IMR-90 (cell line): Measurements from ENCODE around the gene SIPA1L3. TPM values are rescaled to one million over a fixed set of nuclear protein-coding genes. Genes with fewer than 3 reads are reported as not detected.

ENCODE experiments used
- ATAC-seq: fragments of 200-7000 bp; cut with Tn5 transposase; 2 replicates; pipeline ENCODE4 v1.9.1; 2020; ENCODE audit warnings: low read depth, mild to moderate bottlenecking, moderate library complexity
- BruUV-seq: library from RNA; stranded (reverse); fragments of 400-500 nt; replicated peaks from 2 replicates; lab custom pipeline; 2021; lab: Mats Ljungman, UMichigan
- CTCF ChIA-PET: fragments of 300-600 bp; formaldehyde crosslinking; extraction: SDS; loops from one replicate; lab custom pipeline; 2021; ENCODE audit warnings: antibody characterized with exemption; lab: Yijun Ruan, JAX
- POLR2A ChIA-PET: fragments of 300-600 bp; sonication (Branson Sonifier 250); formaldehyde crosslinking; loops from one replicate; lab custom pipeline; 2022; ENCODE audit warnings: antibody characterized with exemption; ENCODE audit not compliant: unreplicated experiment; lab: Charles Lee
- DNase-seq: peaks from one replicate; pipeline ENCODE4 v3.0.0; 2013
- H2AFZ ChIP-seq: replicated peaks from 2 replicates; pipeline ENCODE3; 2013; ENCODE audit warnings: low read length, mild to moderate bottlenecking; ENCODE audit not compliant: poor library complexity
- H2AK5ac ChIP-seq: 2 replicates; pipeline ENCODE4 v1.6.1; 2013; ENCODE audit warnings: low read depth, low read length, inconsistent platforms
- H2AK9ac ChIP-seq: replicated peaks from 2 replicates; pipeline ENCODE3; 2013; ENCODE audit warnings: mild to moderate bottlenecking, low read depth, low read length, moderate library complexity; ENCODE audit not compliant: poor library complexity
- H2BK120ac ChIP-seq: 2 replicates; pipeline ENCODE4 v1.6.1; 2013; ENCODE audit warnings: low read depth, low read length, inconsistent platforms
- H2BK15ac ChIP-seq: 3 replicates; pipeline ENCODE4 v1.6.1; 2013; ENCODE audit warnings: low read depth, low read length, inconsistent platforms
- H2BK20ac ChIP-seq: 2 replicates; pipeline ENCODE4 v1.6.1; 2013; ENCODE audit warnings: low read depth, mild to moderate bottlenecking, inconsistent platforms, low read length, moderate library complexity
- H2BK5ac ChIP-seq: 2 replicates; pipeline ENCODE4 v1.6.1; 2013; ENCODE audit warnings: mild to moderate bottlenecking, low read depth, low read length, inconsistent platforms; ENCODE audit not compliant: poor library complexity, severe bottlenecking
- H3K14ac ChIP-seq: replicated peaks from 2 replicates; pipeline ENCODE4 v1.6.1; 2013; ENCODE audit warnings: low read depth, low read length, inconsistent platforms
- H3K18ac ChIP-seq: 2 replicates; pipeline ENCODE4 v1.6.1; 2013; ENCODE audit warnings: low read depth, low read length, control low read depth
- H3K23ac ChIP-seq: 2 replicates; pipeline ENCODE4 v1.6.1; 2013; ENCODE audit warnings: low read depth, low read length, inconsistent platforms
- H3K27ac ChIP-seq: 2 replicates; pipeline ENCODE4 v1.5.1; 2013; ENCODE audit warnings: mild to moderate bottlenecking, control low read depth, low read length; ENCODE audit not compliant: insufficient read depth
- H3K27me3 ChIP-seq: 2 replicates; pipeline ENCODE4 v1.6.1; 2013; ENCODE audit warnings: low read length; ENCODE audit not compliant: control insufficient read depth, insufficient read depth
- H3K36me3 ChIP-seq: 2 replicates; pipeline ENCODE4 v1.6.1; 2013; ENCODE audit warnings: low read length, mixed read lengths; ENCODE audit not compliant: control insufficient read depth, insufficient read depth
- H3K4ac ChIP-seq: 2 replicates; pipeline ENCODE4 v1.6.1; 2013; ENCODE audit warnings: low read depth, low read length, inconsistent platforms
- H3K4me1 ChIP-seq: 2 replicates; pipeline ENCODE4 v1.6.1; 2013; ENCODE audit warnings: low read length, mixed read lengths; ENCODE audit not compliant: control insufficient read depth, insufficient read depth
- H3K4me2 ChIP-seq: 2 replicates; pipeline ENCODE4 v1.6.1; 2013; ENCODE audit warnings: low read depth, mild to moderate bottlenecking, control low read depth, low read length, moderate library complexity
- H3K4me3 ChIP-seq: 2 replicates; pipeline ENCODE4 v1.5.1; 2013; ENCODE audit warnings: low read depth, mild to moderate bottlenecking, control low read depth, low read length, moderate library complexity; ENCODE audit not compliant: insufficient read depth
- H3K56ac ChIP-seq: 2 replicates; pipeline ENCODE4 v1.6.1; 2013; ENCODE audit warnings: low read length, inconsistent platforms; ENCODE audit not compliant: insufficient read depth; ENCODE audit errors: extremely low read depth
- H3K79me1 ChIP-seq, 2 experiments: 2 replicates each; pipeline ENCODE4 v1.6.1; 2013; ENCODE audit warnings: low read length in 2 of 2, inconsistent platforms in 1 of 2, low read depth in 1 of 2
- H3K9ac ChIP-seq: 2 replicates; pipeline ENCODE4 v1.6.1; 2013; ENCODE audit warnings: low read depth, low read length, control low read depth
- H3K9me1 ChIP-seq: 2 replicates; pipeline ENCODE4 v1.6.1; 2013; ENCODE audit warnings: low read length, inconsistent platforms; ENCODE audit not compliant: insufficient read depth
- H3K9me3 ChIP-seq: 2 replicates; pipeline ENCODE4 v1.6.1; 2013; ENCODE audit warnings: low read length; ENCODE audit not compliant: control insufficient read depth, insufficient read depth
- H4K20me1 ChIP-seq: 2 replicates; pipeline ENCODE4 v1.6.1; 2013; ENCODE audit warnings: low read length, inconsistent platforms; ENCODE audit not compliant: insufficient read depth
- H4K5ac ChIP-seq: 2 replicates; pipeline ENCODE4 v1.6.1; 2013; ENCODE audit warnings: mild to moderate bottlenecking, low read depth, low read length, control low read depth
- H4K8ac ChIP-seq, 2 experiments: 2 replicates each; pipeline ENCODE4 v1.6.1; 2013; ENCODE audit warnings: low read depth in 2 of 2, low read length in 2 of 2, control low read depth in 1 of 2, inconsistent platforms in 1 of 2
- H4K91ac ChIP-seq: 2 replicates; pipeline ENCODE4 v1.6.1; 2013; ENCODE audit warnings: low read depth, low read length, inconsistent platforms; ENCODE audit not compliant: insufficient read depth
- BHLHE40 ChIP-seq: fragments of 150-350 bp; IDR thresholded peaks from 2 replicates; pipeline ENCODE4 v1.6.1; 2016; ENCODE audit warnings: mild to moderate bottlenecking, low read depth, low read length
- ELK1 ChIP-seq: fragments of 150-350 bp; IDR thresholded peaks from 2 replicates; pipeline ENCODE4 v1.6.1; 2016; ENCODE audit warnings: low read depth, mild to moderate bottlenecking, low read length, moderate library complexity, borderline replicate concordance
- MAFK ChIP-seq: IDR thresholded peaks from 2 replicates; pipeline ENCODE4 v1.6.1; 2012; ENCODE audit warnings: low read depth, low read length, improper control_type of control experiment
- RCOR1 ChIP-seq: IDR thresholded peaks from 2 replicates; pipeline ENCODE4 v1.6.1; 2012; ENCODE audit warnings: mild to moderate bottlenecking, low read length, improper control_type of control experiment; ENCODE audit not compliant: insufficient replicate concordance
- WGBS, 2 experiments: methylation state at CpG; one replicate each; pipeline versions ENCODE4 v1.1.5 to v1.1.7; 2013; ENCODE audit warnings: missing lambda C conversion rate in 2 of 2; ENCODE audit not compliant: insufficient read length in 1 of 2; ENCODE audit errors: extremely low coverage in 2 of 2; 5-methylcytosine and 5-hydroxymethylcytosine counted together
- dilution Hi-C: fragments of 300-500 bp; cut with HindIII; formaldehyde crosslinking; loops from one replicate; pipeline ENCODE4 v1.14.3; 2018; ENCODE audit warnings: low sequenced_read_pairs; ENCODE audit not compliant: unreplicated experiment
- in situ Hi-C: fragments of 300-500 bp; cut with MboI; formaldehyde crosslinking; loops from 3 replicates; pipeline ENCODE4 v1.14.3; 2019; ENCODE audit warnings: low sequenced_read_pairs, inconsistent platforms, mixed read lengths
- intact Hi-C: fragments of 100-400 bp; cut with micrococcal nuclease; formaldehyde crosslinking; loops from 2 replicates; pipeline ENCODE4 v1.10.0; 2022
- polyA plus RNA-seq, 3 experiments: library from polyadenylated mRNA; depleted of rRNA; stranded (reverse); fragments of >200 nt; gene quantifications; 2 replicates each; pipeline ENCODE4 v1.2.3, GENCODE V29; 2012; ENCODE audit warnings: low replicate concordance in 1 of 3
- total RNA-seq: library from RNA; depleted of rRNA; stranded (reverse); fragments of >200 nt; gene quantifications from 2 replicates; pipeline ENCODE4 v1.2.3, GENCODE V29; 2012
- TF ChIP-seq, protein P1 (sequence below): conservative IDR thresholded peaks from 2 replicates; pipeline ENCODE4 v1.5.1; 2012; ENCODE audit warnings: mild to moderate bottlenecking, low read depth, low read length, improper control_type of control experiment

Gene SIPA1L3
- total and polyA plus RNA-seq, 2 of the 4 experiments (the other 2 are of a cell fraction) = 4.1 to 9.4 TPM

DNA sequence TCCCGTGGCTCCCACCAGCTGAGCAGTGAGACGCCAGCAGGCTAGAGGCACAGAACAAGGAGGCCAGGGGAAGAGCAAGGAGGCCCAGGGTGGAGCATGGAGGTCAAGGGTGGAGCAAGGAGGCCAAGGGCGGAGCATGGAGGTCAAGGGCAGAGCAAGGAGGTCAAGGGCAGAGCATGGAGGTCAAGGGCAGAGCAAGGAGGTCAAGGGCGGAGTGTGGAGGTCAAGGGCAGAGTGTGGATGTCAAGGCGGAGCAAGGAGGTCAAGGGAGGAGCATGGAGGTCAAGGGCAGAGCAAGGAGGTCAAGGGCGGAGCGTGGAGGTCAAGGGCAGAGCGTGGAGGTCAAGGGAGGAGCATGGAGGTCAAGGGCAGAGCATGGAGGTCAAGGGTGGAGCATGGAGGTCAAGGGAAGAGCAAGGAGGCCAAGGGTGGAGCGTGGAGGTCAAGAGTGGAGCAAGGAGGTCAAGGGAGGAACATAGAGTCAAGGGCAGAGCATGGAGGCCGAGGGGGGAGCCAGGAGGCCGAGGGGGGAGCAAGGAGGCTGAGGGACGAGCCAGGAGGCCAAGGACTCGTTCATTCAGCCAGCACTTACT, 289.3 kb downstream of the SIPA1L3 start:
- H2BK20ac ChIP-seq = no peak overlapping the region
- WGBS, 2 experiments = 94% methylated on average over 8 of the region's 13 CpGs; no CpG with 5 or more reads in 1 of the 2 experiments
- no peak overlapping the region for H3K9ac ChIP-seq
- H2AK9ac ChIP-seq = no peak overlapping the region
- no peak for TF ChIP-seq RCOR1
- TF ChIP-seq, protein P1, sequence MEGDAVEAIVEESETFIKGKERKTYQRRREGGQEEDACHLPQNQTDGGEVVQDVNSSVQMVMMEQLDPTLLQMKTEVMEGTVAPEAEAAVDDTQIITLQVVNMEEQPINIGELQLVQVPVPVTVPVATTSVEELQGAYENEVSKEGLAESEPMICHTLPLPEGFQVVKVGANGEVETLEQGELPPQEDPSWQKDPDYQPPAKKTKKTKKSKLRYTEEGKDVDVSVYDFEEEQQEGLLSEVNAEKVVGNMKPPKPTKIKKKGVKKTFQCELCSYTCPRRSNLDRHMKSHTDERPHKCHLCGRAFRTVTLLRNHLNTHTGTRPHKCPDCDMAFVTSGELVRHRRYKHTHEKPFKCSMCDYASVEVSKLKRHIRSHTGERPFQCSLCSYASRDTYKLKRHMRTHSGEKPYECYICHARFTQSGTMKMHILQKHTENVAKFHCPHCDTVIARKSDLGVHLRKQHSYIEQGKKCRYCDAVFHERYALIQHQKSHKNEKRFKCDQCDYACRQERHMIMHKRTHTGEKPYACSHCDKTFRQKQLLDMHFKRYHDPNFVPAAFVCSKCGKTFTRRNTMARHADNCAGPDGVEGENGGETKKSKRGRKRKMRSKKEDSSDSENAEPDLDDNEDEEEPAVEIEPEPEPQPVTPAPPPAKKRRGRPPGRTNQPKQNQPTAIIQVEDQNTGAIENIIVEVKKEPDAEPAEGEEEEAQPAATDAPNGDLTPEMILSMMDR = no peak
- TF ChIP-seq MAFK = no peak
- no peak for TF ChIP-seq ELK1
- no peak for TF ChIP-seq BHLHE40
- H3K23ac ChIP-seq = no peak overlapping the region
- dilution Hi-C loops = no loop called here
- H3K27ac ChIP-seq = no peak overlapping the region
- no peak overlapping the region for H2AK5ac ChIP-seq
- no peak overlapping the region for H2BK5ac ChIP-seq
- no peaks in the 10 kb centered on the region for H3K4me1 ChIP-seq
- no peak overlapping the region for H4K91ac ChIP-seq
- no peak for DNase-seq
- BruUV-seq = no TSS peak
- intact Hi-C loops = no loop called here
- H3K27me3 ChIP-seq = no peaks in the 10 kb centered on the region
- H3K56ac ChIP-seq = no peak overlapping the region
- in situ Hi-C loops = no loop called here
- no peak overlapping the region for H3K14ac ChIP-seq
- CTCF ChIA-PET = no interaction called here
- H2BK15ac ChIP-seq = no peak overlapping the region
- H3K4me3 ChIP-seq = no peak overlapping the region
- H3K4ac ChIP-seq = no peak overlapping the region
- H4K20me1 ChIP-seq = no peaks in the 10 kb centered on the region
- no peak overlapping the region for H2BK120ac ChIP-seq
- no peak overlapping the region for H3K18ac ChIP-seq
- no peak overlapping the region for H3K4me2 ChIP-seq
- no peak overlapping the region for H4K8ac ChIP-seq
- peaks cover 6% of the 10 kb centered on the region; the same call in 1 of the 2 replicates for H3K9me1 ChIP-seq
- H2AFZ ChIP-seq = no peak overlapping the region
- no peak overlapping the region for H4K5ac ChIP-seq
- POLR2A ChIA-PET = no interaction called here
- no peak for ATAC-seq
- peaks cover 20% of the 10 kb centered on the region for H3K36me3 ChIP-seq
- H3K9me3 ChIP-seq = no peaks in the 10 kb centered on the region
- H3K79me1 ChIP-seq = peaks cover 0 to 9% of the 10 kb centered on the region in 2 experiments; a peak in 1 of 4 replicates
